H1 (cell line): ENCODE measurements around the gene ZNF652. TPM values are rescaled to one million over a fixed set of nuclear protein-coding genes. Genes with fewer than 3 reads are reported as not detected.

Experiments used
- CTCF ChIA-PET: fragments of 300-600 bp; sonication (Branson Sonifier 250); formaldehyde crosslinking; loops from one replicate; lab custom pipeline; 2021; ENCODE audit not compliant: partially characterized antibody; lab: Charles Lee
- POLR2A ChIA-PET: fragments of 300-600 bp; sonication (Branson Sonifier 250); formaldehyde crosslinking; loops from one replicate; lab custom pipeline; 2021; ENCODE audit warnings: inconsistent platforms; ENCODE audit not compliant: partially characterized antibody; lab: Charles Lee
- DNase-seq, 2 experiments: peaks; one replicate each; pipeline versions ENCODE4 v3.0.0 to v3.0.0-alpha.2; 2010 to 2022; ENCODE audit warnings: low spot score in 2 of 2, low read depth in 1 of 2, mixed read lengths in 1 of 2
- FAIRE-seq: peaks from 2 replicates; lab custom pipeline; 2011; peaks lifted over from hg19 to GRCh38; lab: Jason Lieb, UNC
- H2AFZ ChIP-seq: 2 replicates; pipeline ENCODE4 v1.8.1; 2012; ENCODE audit warnings: low read length, inconsistent platforms
- H2AK5ac ChIP-seq: 2 replicates; pipeline ENCODE4 v1.6.1; 2013; ENCODE audit warnings: low read depth, low read length
- H2BK120ac ChIP-seq: replicated peaks from 2 replicates; pipeline ENCODE3; 2013; ENCODE audit warnings: low read depth, low read length, inconsistent platforms
- H2BK12ac ChIP-seq: 2 replicates; pipeline ENCODE4 v1.6.1; 2013; ENCODE audit warnings: low read depth, low read length
- H2BK15ac ChIP-seq: 2 replicates; pipeline ENCODE4 v1.6.1; 2013; ENCODE audit warnings: low read length
- H2BK20ac ChIP-seq: 2 replicates; pipeline ENCODE4 v1.6.1; 2013; ENCODE audit warnings: low read length
- H2BK5ac ChIP-seq: 2 replicates; pipeline ENCODE4 v1.6.1; 2013; ENCODE audit warnings: low read depth, low read length
- H3K14ac ChIP-seq: 2 replicates; pipeline ENCODE4 v1.6.1; 2013; ENCODE audit warnings: inconsistent platforms; ENCODE audit not compliant: insufficient read length
- H3K18ac ChIP-seq: 2 replicates; pipeline ENCODE4 v1.6.1; 2013; ENCODE audit warnings: low read length; ENCODE audit errors: extremely low read depth
- H3K23ac ChIP-seq: 2 replicates; pipeline ENCODE4 v1.6.1; 2013; ENCODE audit warnings: inconsistent platforms; ENCODE audit not compliant: insufficient read length
- H3K23me2 ChIP-seq: 2 replicates; pipeline ENCODE4 v1.6.1; 2013; ENCODE audit warnings: low read depth, low read length
- H3K27ac ChIP-seq: 2 replicates; pipeline ENCODE4 v1.6.1; 2011; ENCODE audit warnings: low read depth, low read length, inconsistent platforms
- H3K27me3 ChIP-seq, 4 experiments: replicated peaks in 1 of 4; 1 replicate in 1 of 4; 2 replicates in 3 of 4; pipeline versions ENCODE4 v1.6.1 to v1.8.1; 2011 to 2013; ENCODE audit warnings: low read length in 3 of 4, mild to moderate bottlenecking in 3 of 4, inconsistent platforms in 2 of 4, mixed read lengths in 2 of 4, moderate library complexity in 1 of 4; ENCODE audit not compliant: control insufficient read depth in 3 of 4, insufficient read depth in 3 of 4; ENCODE audit errors: extremely low read depth in 1 of 4
- H3K36me3 ChIP-seq, 4 experiments: 2 replicates each; pipeline versions ENCODE4 v1.6.1 to v1.8.1; 2011 to 2013; ENCODE audit warnings: mild to moderate bottlenecking in 4 of 4, low read length in 3 of 4, moderate library complexity in 2 of 4, control low read depth in 1 of 4, inconsistent platforms in 1 of 4; ENCODE audit not compliant: insufficient read depth in 4 of 4, control insufficient read depth in 2 of 4
- H3K4ac ChIP-seq: replicated peaks from 2 replicates; pipeline ENCODE3; 2013; ENCODE audit warnings: low read length, low read depth, mixed read lengths, inconsistent platforms; ENCODE audit not compliant: insufficient read length
- H3K4me1 ChIP-seq, 4 experiments: replicated peaks in 1 of 4; 1 replicate in 1 of 4; 2 replicates in 3 of 4; pipeline versions ENCODE4 v1.6.1 to v1.8.1; 2011 to 2013; ENCODE audit warnings: low read length in 3 of 4, inconsistent platforms in 2 of 4, mixed read lengths in 1 of 4; ENCODE audit not compliant: insufficient read depth in 4 of 4, control insufficient read depth in 3 of 4
- H3K4me2 ChIP-seq, 2 experiments: 2 replicates each; pipeline versions ENCODE4 v1.6.1 to v1.8.1; 2011 to 2013; ENCODE audit warnings: low read depth in 2 of 2, low read length in 2 of 2, control low read depth in 1 of 2, inconsistent platforms in 1 of 2, mild to moderate bottlenecking in 1 of 2; ENCODE audit not compliant: insufficient read depth in 1 of 2
- H3K4me3 ChIP-seq, 4 experiments: fragments of 200-600, 300-600 bp in 1 of 4; sonication (generic), shearing (Covaris generic), sonication (Bioruptor Twin) in 1 of 4; 2 replicates each; pipeline versions ENCODE4 v1.5.1 to v1.8.1; 2011 to 2016; ENCODE audit warnings: low read length in 4 of 4, low read depth in 3 of 4, control low read depth in 2 of 4, inconsistent platforms in 2 of 4, mild to moderate bottlenecking in 2 of 4, mixed read lengths in 1 of 4, moderate library complexity in 1 of 4; ENCODE audit not compliant: insufficient read depth in 2 of 4; ENCODE audit errors: extremely low read depth in 1 of 4
- H3K56ac ChIP-seq: replicated peaks from 2 replicates; pipeline ENCODE3; 2013; ENCODE audit warnings: low read depth, mild to moderate bottlenecking, mixed read lengths, low read length, inconsistent platforms; ENCODE audit not compliant: insufficient read length
- H3K79me1 ChIP-seq: 2 replicates; pipeline ENCODE4 v1.6.1; 2013; ENCODE audit warnings: low read depth, low read length, control low read depth
- H3K79me2 ChIP-seq, 2 experiments: 2 replicates each; pipeline versions ENCODE4 v1.6.1 to v1.8.1; 2012 to 2013; ENCODE audit warnings: low read length in 2 of 2, mild to moderate bottlenecking in 2 of 2, inconsistent platforms in 1 of 2; ENCODE audit not compliant: insufficient read depth in 2 of 2, control insufficient read depth in 1 of 2
- H3K9ac ChIP-seq, 4 experiments: replicated peaks in 1 of 4; 1 replicate in 1 of 4; 2 replicates in 3 of 4; pipeline versions ENCODE4 v1.6.1 to v1.8.1; 2011 to 2013; ENCODE audit warnings: low read depth in 3 of 4, low read length in 3 of 4, control low read depth in 2 of 4, mild to moderate bottlenecking in 2 of 4, moderate library complexity in 2 of 4, inconsistent platforms in 1 of 4; ENCODE audit errors: extremely low read depth in 1 of 4
- H3K9me3 ChIP-seq, 2 experiments: 2 replicates each; pipeline versions ENCODE4 v1.6.1 to v1.8.1; 2012 to 2013; ENCODE audit warnings: mild to moderate bottlenecking in 2 of 2, moderate library complexity in 2 of 2, control low read depth in 1 of 2, inconsistent platforms in 1 of 2, low read depth in 1 of 2, low read length in 1 of 2, mixed read lengths in 1 of 2; ENCODE audit not compliant: insufficient read depth in 2 of 2
- H4K20me1 ChIP-seq, 2 experiments: replicated peaks in 1 of 2; 2 replicates each; pipeline versions ENCODE3 to v1.8.1; 2011 to 2013; ENCODE audit warnings: inconsistent platforms in 2 of 2, low read length in 2 of 2, mild to moderate bottlenecking in 1 of 2; ENCODE audit not compliant: insufficient read depth in 2 of 2, control insufficient read depth in 1 of 2
- H4K5ac ChIP-seq: 2 replicates; pipeline ENCODE4 v1.6.1; 2013; ENCODE audit warnings: low read length, low read depth, mixed read lengths, inconsistent platforms; ENCODE audit not compliant: insufficient read length
- H4K8ac ChIP-seq: 2 replicates; pipeline ENCODE4 v1.8.0; 2013; ENCODE audit warnings: mild to moderate bottlenecking, moderate library complexity, low read length, inconsistent platforms; ENCODE audit not compliant: insufficient read depth; ENCODE audit errors: extremely low read depth
- H4K91ac ChIP-seq: replicated peaks from 2 replicates; pipeline ENCODE3; 2013; ENCODE audit warnings: low read length, mixed read lengths, inconsistent platforms; ENCODE audit not compliant: insufficient read length
- SIN3A ChIP-seq, 2 experiments: IDR thresholded peaks in 1 of 2; conservative IDR thresholded peaks in 1 of 2; 2 replicates each; pipeline ENCODE4 v1.6.1; 2011 to 2012; ENCODE audit warnings: low read length in 2 of 2, improper control_type of control experiment in 1 of 2, low read depth in 1 of 2, mild to moderate bottlenecking in 1 of 2
- SP4 ChIP-seq: IDR thresholded peaks from 2 replicates; pipeline ENCODE4 v1.6.1; 2012; ENCODE audit warnings: low read length, inconsistent platforms
- WGBS, 2 experiments: shearing (Covaris generic) in 1 of 2; methylation state at CpG; one replicate each; pipeline versions ENCODE4 v1.1.6 to v1.1.7; 2013 to 2015; ENCODE audit warnings: low lambda C conversion rate in 2 of 2, mixed read lengths in 2 of 2, inconsistent platforms in 1 of 2, low coverage in 1 of 2, missing lambda C conversion rate in 1 of 2; ENCODE audit not compliant: insufficient replicate concordance in 2 of 2, insufficient coverage in 1 of 2, insufficient read length in 1 of 2; ENCODE audit errors: extremely low coverage in 1 of 2, missing lambda C conversion rate in 1 of 2; 5-methylcytosine and 5-hydroxymethylcytosine counted together
- polyA plus RNA-seq, 7 experiments: library from polyadenylated mRNA; depleted of rRNA in 3 of 7; stranded (reverse) in 5 of 7; unstranded in 2 of 7; fragments of >200 nt in 5 of 7; fragments of 200-250 nt in 2 of 7; gene quantifications; 1 replicate in 5 of 7; 2 replicates in 1 of 7; 4 replicates in 1 of 7; pipeline versions ENCODE4 v1.2.1 to v1.2.3, GENCODE V29; 2011 to 2013; ENCODE audit warnings: missing spikeins in 2 of 7, mixed read lengths in 2 of 7
- total RNA-seq: library from RNA; stranded (reverse); fragmentation: NEBNext Ultra II Directional; extraction: Animal tissue kit (Norgen Biotek cat#: 25700); gene quantifications from 2 replicates; pipeline ENCODE4 v1.2.1, GENCODE V29; 2021

ZNF652 gene
- total and polyA plus RNA-seq, 2 of the 8 experiments (the other 6 are each of a cell fraction or from before 2014, with no cell fraction given) = 13.5 to 39.6 TPM

DNA sequence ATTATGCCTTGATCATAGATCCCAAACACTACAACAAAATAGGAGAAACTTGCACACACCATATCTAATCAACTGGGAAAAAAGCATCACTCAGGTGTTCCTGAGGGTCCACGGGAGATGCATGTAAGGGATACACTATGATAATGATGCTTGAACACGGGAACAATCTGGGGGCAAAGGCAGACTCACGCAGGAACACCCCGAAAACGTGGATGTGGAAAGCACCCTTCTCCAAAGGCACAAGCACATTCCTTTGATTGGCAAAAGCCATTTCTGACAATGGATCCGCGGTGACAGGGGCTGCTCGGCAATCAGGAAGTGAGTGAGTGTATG lies 1.3 kb downstream of the ZNF652 start:
- H2AK5ac ChIP-seq = no peak overlapping the region
- H4K5ac ChIP-seq = no peak overlapping the region
- FAIRE-seq = no peak
- no peak overlapping the region for H3K27ac ChIP-seq
- WGBS, 2 experiments = 20% methylated on average over 8 of the region's 8 CpGs; no CpG with 5 or more reads in 1 of the 2 experiments
- no peak overlapping the region for H3K18ac ChIP-seq
- H3K4me3 ChIP-seq = peak overlapping the region; percentile 86 to 98 (median 89)
- H3K4me2 ChIP-seq = peak overlapping the region; percentile 97 to 99
- no peak for DNase-seq
- H2BK12ac ChIP-seq = no peak overlapping the region
- ChIA-PET POLR2A (interaction anchor here (0.9 to 1.5 kb wide), 2 partner anchors 20 to 22 kb away, joined by 3 to 4 read pairs; no protein-coding TSS in a partner anchor), CTCF (interaction anchor here (0.6 to 5.0 kb wide), 5 partner anchors 8 to 195 kb away, joined by 3 to 23 read pairs (median 3); no protein-coding TSS in a partner anchor)
- peaks cover 5% of the 10 kb centered on the region; the same call in 1 of the 2 replicates for H3K79me1 ChIP-seq
- peaks cover 10 to 55% of the 10 kb centered on the region in 2 experiments; a peak in 3 of 4 replicates for H3K79me2 ChIP-seq
- TF ChIP-seq SP4 (no peak), SIN3A (conservative IDR thresholded peaks at IDR 0.05 in 1 of 2, IDR thresholded peaks at IDR 0.05 in 1 of 2; ENCODE audit: low read depth in 1 of 2, low read length in 2 of 2) (peak in 1 of 2 experiments; percentile 59; a peak in 1 of 4 replicates)
- H3K14ac ChIP-seq = no peak overlapping the region
- H3K56ac ChIP-seq = no peak overlapping the region
- H3K9me3 ChIP-seq = no peaks in the 10 kb centered on the region
- H3K4me1 ChIP-seq = peaks cover 5 to 14% (median 7%) of the 10 kb centered on the region in 4 experiments; a peak in 6 of 7 replicates
- H2BK15ac ChIP-seq = no peak overlapping the region
- no peak overlapping the region for H2BK120ac ChIP-seq
- peaks cover 11% of the 10 kb centered on the region for H3K23me2 ChIP-seq
- H4K20me1 ChIP-seq = peaks cover 2 to 4% of the 10 kb centered on the region in 2 experiments
- no peak overlapping the region for H2AFZ ChIP-seq
- H3K36me3 ChIP-seq = no peaks in the 10 kb centered on the region
- no peak overlapping the region for H2BK20ac ChIP-seq
- H4K91ac ChIP-seq = no peak overlapping the region
- peak overlapping the region in 3 of 4 experiments; percentile 66 to 86 (median 85); a peak in 3 of 7 replicates for H3K9ac ChIP-seq
- H4K8ac ChIP-seq = no peak overlapping the region
- H2BK5ac ChIP-seq = no peak overlapping the region
- no peak overlapping the region for H3K4ac ChIP-seq
- no peak overlapping the region for H3K23ac ChIP-seq
- H3K27me3 ChIP-seq = no peaks in the 10 kb centered on the region
